ENCODE results near the gene UBIAD1. TPM values are rescaled to one million over a fixed set of nuclear protein-coding genes. Genes with fewer than 3 reads are reported as not detected.

UBIAD1 gene
- total RNA-seq, 1 experiment from 2014 or later: 21.6 TPM

GRCh38 chr1:11272832-11273594 lies at the start of gene UBIAD1 (continued):
- TF ChIP-seq SP1 (CRISPR knock-in tag; conservative IDR thresholded peaks at IDR 0.05): peak; percentile 88
- TF ChIP-seq FOXP1 (CRISPR knock-in tag; IDR thresholded peaks at IDR 0.05; ENCODE audit: borderline replicate concordance): peak; percentile 84

DNA sequence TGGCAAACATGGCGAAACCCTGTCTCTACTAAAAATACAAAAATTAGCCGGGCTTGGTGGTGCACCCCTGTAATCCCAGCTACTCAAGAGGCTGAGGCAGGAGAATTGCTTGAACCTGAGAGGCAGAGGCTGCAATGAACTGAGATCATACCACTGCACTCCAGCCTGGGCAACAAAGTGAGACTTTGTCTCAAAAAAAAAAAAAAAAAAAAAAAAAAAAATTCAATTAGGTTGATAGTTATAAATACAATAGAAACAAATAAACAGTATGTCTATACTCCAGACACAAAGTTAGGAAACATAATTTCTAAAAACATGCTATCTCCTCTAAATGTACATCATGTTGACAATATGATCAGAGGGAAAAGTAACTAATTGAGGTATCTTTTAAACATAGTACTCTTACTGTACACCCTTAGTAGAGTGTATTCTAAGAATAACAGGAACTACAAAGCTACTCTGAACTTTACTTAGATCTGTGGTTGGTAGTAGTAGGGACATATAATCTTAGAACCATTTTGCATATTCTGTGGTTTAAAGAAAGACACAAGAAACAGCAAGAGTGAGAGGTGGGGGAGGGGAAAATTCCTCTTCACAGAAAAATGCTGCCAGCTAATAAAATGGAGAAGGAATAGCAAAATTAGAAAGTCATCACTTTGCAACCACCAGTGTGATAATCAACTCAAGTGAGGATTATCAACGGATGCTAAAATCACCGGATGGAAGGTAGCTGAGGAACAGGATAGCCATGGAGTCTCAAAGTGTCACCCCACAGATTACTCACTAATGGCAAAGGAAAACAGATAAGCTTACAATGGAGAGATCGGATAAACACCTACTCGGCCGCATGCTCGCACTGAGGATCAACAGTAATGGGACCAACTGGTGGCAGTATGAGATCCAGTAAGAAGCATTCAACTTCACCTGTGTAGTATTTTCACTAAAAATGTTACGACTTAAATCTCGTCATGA lies 45.6 kb upstream of the UBIAD1 start:
- Mint-ChIP-seq H3K27ac (no peak overlapping the region), H3K27me3 (ENCODE audit: low read depth) (no peaks in the 10 kb centered on the region), H3K4me3 (no peak overlapping the region), H3K9me3 (no peaks in the 10 kb centered on the region), H3K36me3 (peaks cover 60% of the 10 kb centered on the region), H3K4me1 (no peaks in the 10 kb centered on the region)
- POLR2A ChIA-PET: no interaction called here
- DNase-seq (ENCODE audit: low spot score): no peak
- CTCF ChIA-PET: no interaction called here
- no peak for ATAC-seq
- no peak for TF ChIP-seq ZNF232 (CRISPR knock-in tag; IDR thresholded peaks at IDR 0.05)

DNA sequence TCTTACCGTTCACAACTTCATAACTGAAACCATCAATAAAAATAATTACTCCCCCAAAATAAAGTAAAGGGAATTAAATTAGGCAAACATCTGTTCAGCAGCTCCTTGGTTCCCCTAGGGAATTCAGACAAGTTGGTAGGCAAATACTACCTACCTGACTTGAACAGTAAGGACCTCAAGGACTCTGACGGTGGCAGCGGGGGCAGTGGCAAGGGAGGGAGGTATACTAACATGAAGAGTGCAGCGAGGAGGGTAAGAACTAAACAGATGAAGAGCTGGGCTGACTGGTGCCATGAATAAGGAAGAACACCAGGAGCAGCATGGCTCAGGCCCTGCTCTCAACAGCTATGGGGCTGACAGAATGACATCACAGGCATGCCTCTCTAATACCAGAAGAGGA lies 43.8 kb upstream of the UBIAD1 start:
- ChIA-PET CTCF (interaction anchor here (0.9 kb wide), 1 partner anchor 192 kb away, joined by 3 read pairs; no protein-coding TSS in a partner anchor), POLR2A (interaction anchor here (0.6 kb wide), 1 partner anchor 165 kb away, joined by 3 read pairs; no protein-coding TSS in a partner anchor)
- no peak overlapping the region for H3K27ac Mint-ChIP-seq
- TF ChIP-seq ZBTB21 (CRISPR knock-in tag; IDR thresholded peaks at IDR 0.05; ENCODE audit: borderline replicate concordance) (no peak), NR1H2 (CRISPR knock-in tag; IDR thresholded peaks at IDR 0.05) (no peak), GRHL2 (CRISPR knock-in tag; IDR thresholded peaks at IDR 0.05; ENCODE audit: insufficient replicate concordance, severe bottlenecking) (no peak), RELA (CRISPR knock-in tag; IDR thresholded peaks at IDR 0.05; ENCODE audit: borderline replicate concordance) (no peak), ZBTB43 (CRISPR knock-in tag; IDR thresholded peaks at IDR 0.05) (no peak), PRRX2 (CRISPR knock-in tag; IDR thresholded peaks at IDR 0.05) (no peak), NFATC4 (CRISPR knock-in tag; IDR thresholded peaks at IDR 0.05) (no peak), NR3C1 (CRISPR knock-in tag; conservative IDR thresholded peaks at IDR 0.05; ENCODE audit: low read depth) (no peak), OVOL2 (CRISPR knock-in tag; IDR thresholded peaks at IDR 0.05; ENCODE audit: borderline replicate concordance) (no peak), ZNF219 (CRISPR knock-in tag; IDR thresholded peaks at IDR 0.05; ENCODE audit: borderline replicate concordance) (no peak), KAT7 (CRISPR knock-in tag; IDR thresholded peaks at IDR 0.05; ENCODE audit: borderline replicate concordance) (no peak), ZNF138 (CRISPR knock-in tag; conservative IDR thresholded peaks at IDR 0.05) (no peak), ZNF121 (CRISPR knock-in tag; IDR thresholded peaks at IDR 0.05) (no peak), ELF4 (CRISPR knock-in tag; IDR thresholded peaks at IDR 0.05; ENCODE audit: low read depth) (no peak)
- TF ChIP-seq, protein P1, sequence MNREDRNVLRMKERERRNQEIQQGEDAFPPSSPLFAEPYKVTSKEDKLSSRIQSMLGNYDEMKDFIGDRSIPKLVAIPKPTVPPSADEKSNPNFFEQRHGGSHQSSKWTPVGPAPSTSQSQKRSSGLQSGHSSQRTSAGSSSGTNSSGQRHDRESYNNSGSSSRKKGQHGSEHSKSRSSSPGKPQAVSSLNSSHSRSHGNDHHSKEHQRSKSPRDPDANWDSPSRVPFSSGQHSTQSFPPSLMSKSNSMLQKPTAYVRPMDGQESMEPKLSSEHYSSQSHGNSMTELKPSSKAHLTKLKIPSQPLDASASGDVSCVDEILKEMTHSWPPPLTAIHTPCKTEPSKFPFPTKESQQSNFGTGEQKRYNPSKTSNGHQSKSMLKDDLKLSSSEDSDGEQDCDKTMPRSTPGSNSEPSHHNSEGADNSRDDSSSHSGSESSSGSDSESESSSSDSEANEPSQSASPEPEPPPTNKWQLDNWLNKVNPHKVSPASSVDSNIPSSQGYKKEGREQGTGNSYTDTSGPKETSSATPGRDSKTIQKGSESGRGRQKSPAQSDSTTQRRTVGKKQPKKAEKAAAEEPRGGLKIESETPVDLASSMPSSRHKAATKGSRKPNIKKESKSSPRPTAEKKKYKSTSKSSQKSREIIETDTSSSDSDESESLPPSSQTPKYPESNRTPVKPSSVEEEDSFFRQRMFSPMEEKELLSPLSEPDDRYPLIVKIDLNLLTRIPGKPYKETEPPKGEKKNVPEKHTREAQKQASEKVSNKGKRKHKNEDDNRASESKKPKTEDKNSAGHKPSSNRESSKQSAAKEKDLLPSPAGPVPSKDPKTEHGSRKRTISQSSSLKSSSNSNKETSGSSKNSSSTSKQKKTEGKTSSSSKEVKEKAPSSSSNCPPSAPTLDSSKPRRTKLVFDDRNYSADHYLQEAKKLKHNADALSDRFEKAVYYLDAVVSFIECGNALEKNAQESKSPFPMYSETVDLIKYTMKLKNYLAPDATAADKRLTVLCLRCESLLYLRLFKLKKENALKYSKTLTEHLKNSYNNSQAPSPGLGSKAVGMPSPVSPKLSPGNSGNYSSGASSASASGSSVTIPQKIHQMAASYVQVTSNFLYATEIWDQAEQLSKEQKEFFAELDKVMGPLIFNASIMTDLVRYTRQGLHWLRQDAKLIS (CRISPR knock-in tag; IDR thresholded peaks at IDR 0.05; ENCODE audit: borderline replicate concordance): no peak
- H3K9me3 Mint-ChIP-seq: no peaks in the 10 kb centered on the region
- no peaks in the 10 kb centered on the region for H3K4me1 Mint-ChIP-seq
- no peak overlapping the region for H3K4me3 Mint-ChIP-seq
- ATAC-seq (no peak), DNase-seq (ENCODE audit: low spot score) (no peak)
- peaks cover 71% of the 10 kb centered on the region for H3K36me3 Mint-ChIP-seq
- H3K27me3 Mint-ChIP-seq (ENCODE audit: low read depth): no peaks in the 10 kb centered on the region

Data from WTC11 (cell line).